IMR-90 (cell line): Measurements from ENCODE around the gene ABHD6. TPM values are rescaled to one million over a fixed set of nuclear protein-coding genes. Genes with fewer than 3 reads are reported as not detected.

ENCODE experiments used
- ATAC-seq: fragments of 200-7000 bp; cut with Tn5 transposase; 2 replicates; pipeline ENCODE4 v1.9.1; 2020; ENCODE audit warnings: low read depth, mild to moderate bottlenecking, moderate library complexity
- BruUV-seq: library from RNA; stranded (reverse); fragments of 400-500 nt; replicated peaks from 2 replicates; lab custom pipeline; 2021; lab: Mats Ljungman, UMichigan
- CTCF ChIA-PET: fragments of 300-600 bp; formaldehyde crosslinking; extraction: SDS; loops from one replicate; lab custom pipeline; 2021; ENCODE audit warnings: antibody characterized with exemption; lab: Yijun Ruan, JAX
- POLR2A ChIA-PET: fragments of 300-600 bp; sonication (Branson Sonifier 250); formaldehyde crosslinking; loops from one replicate; lab custom pipeline; 2022; ENCODE audit warnings: antibody characterized with exemption; ENCODE audit not compliant: unreplicated experiment; lab: Charles Lee
- DNase-seq: peaks from one replicate; pipeline ENCODE4 v3.0.0; 2013
- H2AFZ ChIP-seq: replicated peaks from 2 replicates; pipeline ENCODE3; 2013; ENCODE audit warnings: low read length, mild to moderate bottlenecking; ENCODE audit not compliant: poor library complexity
- H2AK5ac ChIP-seq: 2 replicates; pipeline ENCODE4 v1.6.1; 2013; ENCODE audit warnings: low read depth, low read length, inconsistent platforms
- H2AK9ac ChIP-seq: replicated peaks from 2 replicates; pipeline ENCODE3; 2013; ENCODE audit warnings: mild to moderate bottlenecking, low read depth, low read length, moderate library complexity; ENCODE audit not compliant: poor library complexity
- H2BK120ac ChIP-seq: 2 replicates; pipeline ENCODE4 v1.6.1; 2013; ENCODE audit warnings: low read depth, low read length, inconsistent platforms
- H2BK15ac ChIP-seq: 3 replicates; pipeline ENCODE4 v1.6.1; 2013; ENCODE audit warnings: low read depth, low read length, inconsistent platforms
- H2BK20ac ChIP-seq: 2 replicates; pipeline ENCODE4 v1.6.1; 2013; ENCODE audit warnings: low read depth, mild to moderate bottlenecking, inconsistent platforms, low read length, moderate library complexity
- H2BK5ac ChIP-seq: 2 replicates; pipeline ENCODE4 v1.6.1; 2013; ENCODE audit warnings: mild to moderate bottlenecking, low read depth, low read length, inconsistent platforms; ENCODE audit not compliant: poor library complexity, severe bottlenecking
- H3K14ac ChIP-seq: replicated peaks from 2 replicates; pipeline ENCODE4 v1.6.1; 2013; ENCODE audit warnings: low read depth, low read length, inconsistent platforms
- H3K18ac ChIP-seq: 2 replicates; pipeline ENCODE4 v1.6.1; 2013; ENCODE audit warnings: low read depth, low read length, control low read depth
- H3K23ac ChIP-seq: 2 replicates; pipeline ENCODE4 v1.6.1; 2013; ENCODE audit warnings: low read depth, low read length, inconsistent platforms
- H3K27ac ChIP-seq: 2 replicates; pipeline ENCODE4 v1.5.1; 2013; ENCODE audit warnings: mild to moderate bottlenecking, control low read depth, low read length; ENCODE audit not compliant: insufficient read depth
- H3K27me3 ChIP-seq: 2 replicates; pipeline ENCODE4 v1.6.1; 2013; ENCODE audit warnings: low read length; ENCODE audit not compliant: control insufficient read depth, insufficient read depth
- H3K36me3 ChIP-seq: 2 replicates; pipeline ENCODE4 v1.6.1; 2013; ENCODE audit warnings: low read length, mixed read lengths; ENCODE audit not compliant: control insufficient read depth, insufficient read depth
- H3K4ac ChIP-seq: 2 replicates; pipeline ENCODE4 v1.6.1; 2013; ENCODE audit warnings: low read depth, low read length, inconsistent platforms
- H3K4me1 ChIP-seq: 2 replicates; pipeline ENCODE4 v1.6.1; 2013; ENCODE audit warnings: low read length, mixed read lengths; ENCODE audit not compliant: control insufficient read depth, insufficient read depth
- H3K4me2 ChIP-seq: 2 replicates; pipeline ENCODE4 v1.6.1; 2013; ENCODE audit warnings: low read depth, mild to moderate bottlenecking, control low read depth, low read length, moderate library complexity
- H3K4me3 ChIP-seq: 2 replicates; pipeline ENCODE4 v1.5.1; 2013; ENCODE audit warnings: low read depth, mild to moderate bottlenecking, control low read depth, low read length, moderate library complexity; ENCODE audit not compliant: insufficient read depth
- H3K56ac ChIP-seq: 2 replicates; pipeline ENCODE4 v1.6.1; 2013; ENCODE audit warnings: low read length, inconsistent platforms; ENCODE audit not compliant: insufficient read depth; ENCODE audit errors: extremely low read depth
- H3K79me1 ChIP-seq, 2 experiments: 2 replicates each; pipeline ENCODE4 v1.6.1; 2013; ENCODE audit warnings: low read length in 2 of 2, inconsistent platforms in 1 of 2, low read depth in 1 of 2
- H3K9ac ChIP-seq: 2 replicates; pipeline ENCODE4 v1.6.1; 2013; ENCODE audit warnings: low read depth, low read length, control low read depth
- H3K9me1 ChIP-seq: 2 replicates; pipeline ENCODE4 v1.6.1; 2013; ENCODE audit warnings: low read length, inconsistent platforms; ENCODE audit not compliant: insufficient read depth
- H3K9me3 ChIP-seq: 2 replicates; pipeline ENCODE4 v1.6.1; 2013; ENCODE audit warnings: low read length; ENCODE audit not compliant: control insufficient read depth, insufficient read depth
- H4K20me1 ChIP-seq: 2 replicates; pipeline ENCODE4 v1.6.1; 2013; ENCODE audit warnings: low read length, inconsistent platforms; ENCODE audit not compliant: insufficient read depth
- H4K5ac ChIP-seq: 2 replicates; pipeline ENCODE4 v1.6.1; 2013; ENCODE audit warnings: mild to moderate bottlenecking, low read depth, low read length, control low read depth
- H4K8ac ChIP-seq, 2 experiments: 2 replicates each; pipeline ENCODE4 v1.6.1; 2013; ENCODE audit warnings: low read depth in 2 of 2, low read length in 2 of 2, control low read depth in 1 of 2, inconsistent platforms in 1 of 2
- H4K91ac ChIP-seq: 2 replicates; pipeline ENCODE4 v1.6.1; 2013; ENCODE audit warnings: low read depth, low read length, inconsistent platforms; ENCODE audit not compliant: insufficient read depth
- BHLHE40 ChIP-seq: fragments of 150-350 bp; IDR thresholded peaks from 2 replicates; pipeline ENCODE4 v1.6.1; 2016; ENCODE audit warnings: mild to moderate bottlenecking, low read depth, low read length
- CEBPB ChIP-seq: IDR thresholded peaks from 2 replicates; pipeline ENCODE4 v1.6.1; 2012; ENCODE audit warnings: low read depth, low read length, improper control_type of control experiment
- CHD1 ChIP-seq: IDR thresholded peaks from 2 replicates; pipeline ENCODE4 v1.6.1; 2012; ENCODE audit warnings: low read depth, low read length, improper control_type of control experiment
- CTCF ChIP-seq: conservative IDR thresholded peaks from 2 replicates; pipeline ENCODE4 v1.5.1; 2012; ENCODE audit warnings: mild to moderate bottlenecking, low read depth, low read length, improper control_type of control experiment
- ELK1 ChIP-seq: fragments of 150-350 bp; IDR thresholded peaks from 2 replicates; pipeline ENCODE4 v1.6.1; 2016; ENCODE audit warnings: low read depth, mild to moderate bottlenecking, low read length, moderate library complexity, borderline replicate concordance
- FOS ChIP-seq: fragments of 150-350 bp; IDR thresholded peaks from 2 replicates; pipeline ENCODE4 v1.6.1; 2016; ENCODE audit warnings: low read depth, low read length
- MAFK ChIP-seq: IDR thresholded peaks from 2 replicates; pipeline ENCODE4 v1.6.1; 2012; ENCODE audit warnings: low read depth, low read length, improper control_type of control experiment
- MAZ ChIP-seq: IDR thresholded peaks from 2 replicates; pipeline ENCODE4 v1.6.1; 2012; ENCODE audit warnings: low read depth, mild to moderate bottlenecking, low read length, improper control_type of control experiment, moderate library complexity, borderline replicate concordance
- NFE2L2 ChIP-seq: fragments of 150-350 bp; IDR thresholded peaks from 2 replicates; pipeline ENCODE4 v1.6.1; 2016; ENCODE audit warnings: low read depth, mild to moderate bottlenecking, low read length
- POLR2A ChIP-seq: IDR thresholded peaks from 2 replicates; pipeline ENCODE4 v1.6.1; 2012; ENCODE audit warnings: mild to moderate bottlenecking, low read depth, low read length
- RAD21 ChIP-seq: IDR thresholded peaks from 2 replicates; pipeline ENCODE4 v1.6.1; 2012; ENCODE audit warnings: low read length, improper control_type of control experiment
- RCOR1 ChIP-seq: IDR thresholded peaks from 2 replicates; pipeline ENCODE4 v1.6.1; 2012; ENCODE audit warnings: mild to moderate bottlenecking, low read length, improper control_type of control experiment; ENCODE audit not compliant: insufficient replicate concordance
- RFX5 ChIP-seq: IDR thresholded peaks from 2 replicates; pipeline ENCODE4 v1.8.0; 2012; ENCODE audit warnings: low read depth, mild to moderate bottlenecking, low read length, moderate library complexity
- SMC3 ChIP-seq: fragments of 150-350 bp; IDR thresholded peaks from 2 replicates; pipeline ENCODE4 v1.6.1; 2016; ENCODE audit warnings: low read depth, mild to moderate bottlenecking, antibody characterized with exemption, low read length, moderate library complexity
- USF2 ChIP-seq: fragments of 150-350 bp; IDR thresholded peaks from 2 replicates; pipeline ENCODE4 v1.6.1; 2017; ENCODE audit warnings: mild to moderate bottlenecking, antibody characterized with exemption, low read length, low read depth
- WGBS, 2 experiments: methylation state at CpG; one replicate each; pipeline versions ENCODE4 v1.1.5 to v1.1.7; 2013; ENCODE audit warnings: missing lambda C conversion rate in 2 of 2; ENCODE audit not compliant: insufficient read length in 1 of 2; ENCODE audit errors: extremely low coverage in 2 of 2; 5-methylcytosine and 5-hydroxymethylcytosine counted together
- dilution Hi-C: fragments of 300-500 bp; cut with HindIII; formaldehyde crosslinking; loops from one replicate; pipeline ENCODE4 v1.14.3; 2018; ENCODE audit warnings: low sequenced_read_pairs; ENCODE audit not compliant: unreplicated experiment
- in situ Hi-C: fragments of 300-500 bp; cut with MboI; formaldehyde crosslinking; loops from 3 replicates; pipeline ENCODE4 v1.14.3; 2019; ENCODE audit warnings: low sequenced_read_pairs, inconsistent platforms, mixed read lengths
- intact Hi-C: fragments of 100-400 bp; cut with micrococcal nuclease; formaldehyde crosslinking; loops from 2 replicates; pipeline ENCODE4 v1.10.0; 2022
- polyA plus RNA-seq, 3 experiments: library from polyadenylated mRNA; depleted of rRNA; stranded (reverse); fragments of >200 nt; gene quantifications; 2 replicates each; pipeline ENCODE4 v1.2.3, GENCODE V29; 2012; ENCODE audit warnings: low replicate concordance in 1 of 3
- total RNA-seq: library from RNA; depleted of rRNA; stranded (reverse); fragments of >200 nt; gene quantifications from 2 replicates; pipeline ENCODE4 v1.2.3, GENCODE V29; 2012

The ABHD6 gene
- total and polyA plus RNA-seq, 2 of the 4 experiments (the other 2 are of a cell fraction), result 5.0 to 5.6 TPM

- ChIA-PET CTCF (no interaction called here), POLR2A (no interaction called here)
- H3K9me1 ChIP-seq, result 0 out of 2 replicates have a peak, but pooled peaks cover under 1% of the 10 kb centered on the region
- peak overlapping the region; percentile 96; the same call in 1 of the 2 replicates for H4K5ac ChIP-seq
- no peak for ATAC-seq
- H3K27me3 ChIP-seq, result no peaks in the 10 kb centered on the region
- H2AFZ ChIP-seq, result no peak overlapping the region
- BruUV-seq, result no TSS peak
- no peak overlapping the region for H3K14ac ChIP-seq
- H3K4me1 ChIP-seq, result peaks cover 16% of the 10 kb centered on the region
- H3K27ac ChIP-seq, result no peak overlapping the region
- H3K23ac ChIP-seq, result peak overlapping the region; percentile 88; the same call in 1 of the 2 replicates
- peaks cover 11% of the 10 kb centered on the region; the same call in 1 of the 2 replicates for H4K20me1 ChIP-seq
- H2BK20ac ChIP-seq, result no peak overlapping the region
- H2BK120ac ChIP-seq, result no peak overlapping the region
- H3K9me3 ChIP-seq, result no peaks in the 10 kb centered on the region
- no peak overlapping the region for H3K18ac ChIP-seq
- peak overlapping the region; percentile 93; the same call in 1 of the 2 replicates for H3K9ac ChIP-seq
- WGBS, 2 experiments, result no CpG with 5 or more reads among the region's 4 CpGs
- dilution Hi-C loops (no loop called here), in situ Hi-C loops (loop anchor here (5.0 kb wide), 1 partner anchor 81 kb away; no protein-coding TSS in a partner anchor), intact Hi-C loops (loop anchor here (1.0 to 10.0 kb wide), 3 partner anchors 83 to 293 kb away; partner anchors contain the start of gene KCTD6)
- H4K8ac ChIP-seq, result peak overlapping the region; percentile 74 to 98; a peak in 2 of 4 replicates
- H2BK5ac ChIP-seq, result no peak overlapping the region
- peak overlapping the region; percentile 96 for H3K4ac ChIP-seq
- H4K91ac ChIP-seq, result peak overlapping the region; percentile 89; the same call in 1 of the 2 replicates
- no peak overlapping the region for H2BK15ac ChIP-seq
- DNase-seq, result no peak
- H2AK5ac ChIP-seq, result peak overlapping the region; percentile 14; the same call in 1 of the 2 replicates
- no peak overlapping the region for H3K4me3 ChIP-seq
- H3K56ac ChIP-seq, result no peak overlapping the region
- no peaks in the 10 kb centered on the region for H3K36me3 ChIP-seq
- peaks cover 9 to 29% of the 10 kb centered on the region in 2 experiments; a peak in 3 of 4 replicates for H3K79me1 ChIP-seq
- no peak overlapping the region for H2AK9ac ChIP-seq
- H3K4me2 ChIP-seq, result no peak overlapping the region
- TF ChIP-seq MAFK (no peak), FOS (no peak), CEBPB (no peak), SMC3 (no peak), BHLHE40 (no peak), CTCF (no peak), RAD21 (no peak), POLR2A (no peak), USF2 (no peak), RFX5 (no peak), MAZ (no peak), NFE2L2 (no peak), ELK1 (no peak), RCOR1 (no peak), CHD1 (no peak)
Observed at GRCh38 chr3:58331593-58332152, 94.1 kb downstream of the ABHD6 start.
